Measurements from ENCODE around the gene BBOX1. TPM values are rescaled to one million over a fixed set of nuclear protein-coding genes. Genes with fewer than 3 reads are reported as not detected.
"Not testable (repeated sequence)": the region's sequence is repeated elsewhere in the genome, so short reads cannot be mapped to it uniquely, and the experiment has no call there.

The BBOX1 gene
- polyA plus RNA-seq, 3 donors = not detected

DNA sequence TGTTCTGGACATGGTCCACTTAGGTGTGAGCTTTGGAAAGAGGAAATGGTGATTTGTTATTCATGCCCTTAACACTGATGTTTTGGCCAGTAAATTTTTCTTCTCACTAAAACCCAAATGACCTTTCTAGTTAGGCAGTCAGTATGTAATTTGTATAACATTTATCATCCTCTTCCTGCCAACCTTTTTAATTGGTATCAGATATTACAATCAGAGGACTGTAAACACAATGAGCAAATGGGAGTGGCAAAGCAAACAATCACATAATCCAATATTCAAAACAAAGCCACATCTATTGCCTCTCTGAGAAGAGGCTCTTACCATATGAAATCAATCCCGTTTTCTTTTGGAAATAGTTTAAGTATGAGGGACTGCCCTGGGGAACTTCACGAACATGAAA, 49.1 kb downstream of the BBOX1 start:
- no CpG with 5 or more reads among the region's 2 CpGs for WGBS (ENCODE audit: insufficient coverage)

DNA sequence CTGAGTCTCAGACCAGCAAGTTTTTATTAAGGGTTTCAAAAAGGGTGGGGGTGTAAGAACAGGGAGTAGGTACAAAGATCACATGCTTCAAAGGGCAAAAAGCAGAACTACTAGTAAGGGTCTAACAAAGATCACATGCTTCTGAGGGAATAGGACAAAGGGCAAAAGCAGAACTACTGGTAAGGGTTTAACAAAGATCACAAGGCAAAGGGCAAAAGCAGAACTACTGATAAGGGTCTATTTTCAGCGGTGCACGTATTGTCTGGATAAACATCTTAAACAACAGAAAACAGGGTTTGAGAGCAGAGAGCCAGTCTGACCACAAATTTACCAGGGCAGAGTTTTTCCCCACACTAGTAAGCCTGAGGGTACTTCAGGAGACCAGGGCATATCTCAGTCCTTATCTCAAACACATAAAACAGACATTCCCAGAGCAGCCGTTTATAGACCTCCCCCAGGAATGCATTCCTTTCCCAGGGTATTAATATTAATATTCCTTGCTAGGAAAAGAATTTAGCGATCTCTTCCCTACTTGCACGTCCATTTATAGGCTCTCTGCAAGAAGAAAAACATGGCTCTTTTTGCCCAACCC, 49.8 kb downstream of the BBOX1 start:
- intact Hi-C loops (cut with micrococcal nuclease); H3K27me3 ChIP-seq (ENCODE audit: control insufficient read depth in 2 of 2, insufficient read depth in 2 of 2, low read length in 2 of 2); H3K4me2 ChIP-seq (replicated peaks; ENCODE audit: extremely low read depth, low read length, poor library complexity, severe bottlenecking); H3K27ac Mint-ChIP-seq; H3K9ac ChIP-seq (ENCODE audit: insufficient read depth, low read length, poor library complexity, severe bottlenecking); H3K79me2 ChIP-seq (ENCODE audit: insufficient read depth, low read length); H3K4me3 ChIP-seq (replicated peaks in 1 of 3; ENCODE audit: low read depth in 2 of 3, low read length in 3 of 3); H3K27ac ChIP-seq (ENCODE audit: low read depth in 1 of 2, low read length in 2 of 2); H3K4me1 Mint-ChIP-seq; H3K36me3 Mint-ChIP-seq; DNase-seq; H3K4me3 Mint-ChIP-seq; H3K27me3 Mint-ChIP-seq (ENCODE audit: low read depth in 3 of 3); H4K20me1 ChIP-seq (ENCODE audit: insufficient read depth, low read length); H3K36me3 ChIP-seq (replicated peaks in 1 of 2; ENCODE audit: control insufficient read depth in 1 of 2, insufficient read depth in 2 of 2, low read length in 2 of 2); H3K4me1 ChIP-seq (ENCODE audit: control insufficient read depth in 1 of 2, insufficient read depth in 2 of 2, low read length in 2 of 2); H2AFZ ChIP-seq (ENCODE audit: insufficient read depth, low read depth, low read length, poor library complexity, severe bottlenecking): not testable (repeated sequence)
- H3K9me3 Mint-ChIP-seq = peaks cover 6 to 21% (median 10%) of the 10 kb centered on the region in 7 donors
- H3K9me3 ChIP-seq (replicated peaks in 1 of 2; ENCODE audit: control insufficient read depth in 1 of 2, insufficient read depth in 1 of 2, low read length in 2 of 2) = peaks cover 2 to 31% of the 10 kb centered on the region in 2 donors
- no CpG with 5 or more reads among the region's 5 CpGs for WGBS (ENCODE audit: insufficient coverage)

More for the DNA sequence above, 49.1 kb downstream of the BBOX1 start:
- Mint-ChIP-seq H3K4me1 (no peaks in the 10 kb centered on the region), H3K9me3 (peaks cover 6 to 21% (median 10%) of the 10 kb centered on the region in 7 donors), H3K27ac (no peak overlapping the region), H3K36me3 (no peaks in the 10 kb centered on the region), H3K27me3 (ENCODE audit: low read depth in 3 of 3) (no peaks in the 10 kb centered on the region), H3K4me3 (no peak overlapping the region)
- Histone ChIP-seq H3K27ac (ENCODE audit: low read depth in 1 of 2, low read length in 2 of 2) (no peak overlapping the region), H3K9ac (ENCODE audit: insufficient read depth, low read length, poor library complexity, severe bottlenecking) (no peak overlapping the region), H3K79me2 (ENCODE audit: insufficient read depth, low read length) (no peaks in the 10 kb centered on the region), H2AFZ (ENCODE audit: insufficient read depth, low read depth, low read length, poor library complexity, severe bottlenecking) (no peak overlapping the region), H3K9me3 (replicated peaks in 1 of 2; ENCODE audit: control insufficient read depth in 1 of 2, insufficient read depth in 1 of 2, low read length in 2 of 2) (peaks cover 2 to 31% of the 10 kb centered on the region in 2 donors), H3K4me1 (ENCODE audit: control insufficient read depth in 1 of 2, insufficient read depth in 2 of 2, low read length in 2 of 2) (no peaks in the 10 kb centered on the region), H4K20me1 (ENCODE audit: insufficient read depth, low read length) (no peaks in the 10 kb centered on the region), H3K36me3 (replicated peaks in 1 of 2; ENCODE audit: control insufficient read depth in 1 of 2, insufficient read depth in 2 of 2, low read length in 2 of 2) (no peaks in the 10 kb centered on the region), H3K4me3 (replicated peaks in 1 of 3; ENCODE audit: low read depth in 2 of 3, low read length in 3 of 3) (no peak overlapping the region), H3K4me2 (replicated peaks; ENCODE audit: extremely low read depth, low read length, poor library complexity, severe bottlenecking) (no peak overlapping the region), H3K27me3 (ENCODE audit: control insufficient read depth in 2 of 2, insufficient read depth in 2 of 2, low read length in 2 of 2) (no peaks in the 10 kb centered on the region)
- intact Hi-C loops (cut with micrococcal nuclease) = no loop called here
- TF ChIP-seq, protein P1, sequence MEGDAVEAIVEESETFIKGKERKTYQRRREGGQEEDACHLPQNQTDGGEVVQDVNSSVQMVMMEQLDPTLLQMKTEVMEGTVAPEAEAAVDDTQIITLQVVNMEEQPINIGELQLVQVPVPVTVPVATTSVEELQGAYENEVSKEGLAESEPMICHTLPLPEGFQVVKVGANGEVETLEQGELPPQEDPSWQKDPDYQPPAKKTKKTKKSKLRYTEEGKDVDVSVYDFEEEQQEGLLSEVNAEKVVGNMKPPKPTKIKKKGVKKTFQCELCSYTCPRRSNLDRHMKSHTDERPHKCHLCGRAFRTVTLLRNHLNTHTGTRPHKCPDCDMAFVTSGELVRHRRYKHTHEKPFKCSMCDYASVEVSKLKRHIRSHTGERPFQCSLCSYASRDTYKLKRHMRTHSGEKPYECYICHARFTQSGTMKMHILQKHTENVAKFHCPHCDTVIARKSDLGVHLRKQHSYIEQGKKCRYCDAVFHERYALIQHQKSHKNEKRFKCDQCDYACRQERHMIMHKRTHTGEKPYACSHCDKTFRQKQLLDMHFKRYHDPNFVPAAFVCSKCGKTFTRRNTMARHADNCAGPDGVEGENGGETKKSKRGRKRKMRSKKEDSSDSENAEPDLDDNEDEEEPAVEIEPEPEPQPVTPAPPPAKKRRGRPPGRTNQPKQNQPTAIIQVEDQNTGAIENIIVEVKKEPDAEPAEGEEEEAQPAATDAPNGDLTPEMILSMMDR (IDR thresholded peaks at IDR 0.05) = no peak
- no peak for DNase-seq

Data from CD14-positive monocyte (primary cell).